ENCODE results near the gene PACS2.

The PACS2 gene

DNA sequence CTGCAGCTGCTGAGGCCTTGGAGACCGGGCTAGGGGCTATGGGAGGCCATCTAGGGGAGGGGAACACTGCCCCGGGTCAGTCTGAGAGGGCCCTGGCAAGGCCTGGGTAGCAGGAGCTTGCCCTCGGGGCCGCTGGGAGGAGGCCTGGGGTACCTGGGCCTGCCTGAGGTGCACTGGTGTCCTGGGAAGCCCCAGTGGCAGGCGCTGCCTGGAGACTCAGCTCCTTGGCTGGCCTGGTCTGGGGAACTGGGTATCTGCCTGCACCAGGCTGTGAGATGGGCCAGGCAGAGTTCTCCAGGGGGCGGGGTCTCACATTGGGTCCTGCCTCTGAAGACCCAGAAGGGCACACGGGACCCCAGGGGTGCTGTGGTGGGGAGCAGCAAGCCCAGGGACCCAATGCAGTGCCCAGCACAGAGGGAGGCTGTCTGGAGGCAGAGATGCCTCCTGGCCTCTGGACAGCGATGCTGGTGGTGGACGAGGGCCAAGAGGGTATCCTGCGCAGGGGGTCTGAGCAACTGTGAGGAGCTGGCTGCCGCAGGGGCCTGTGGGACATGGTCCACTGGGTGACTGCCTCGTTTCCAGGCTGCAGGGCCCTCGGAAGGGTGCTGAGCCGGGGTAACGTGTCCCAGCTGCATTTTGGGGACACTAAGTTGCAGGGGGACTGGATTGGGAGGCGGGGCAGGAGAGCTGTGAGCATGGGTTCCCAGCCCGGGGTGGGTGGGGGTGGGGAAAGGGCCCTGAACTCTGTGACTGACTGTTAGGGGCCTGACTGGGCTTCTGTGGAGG, 97.6 kb downstream of the PACS2 start:
- TF ChIP-seq, protein P1, sequence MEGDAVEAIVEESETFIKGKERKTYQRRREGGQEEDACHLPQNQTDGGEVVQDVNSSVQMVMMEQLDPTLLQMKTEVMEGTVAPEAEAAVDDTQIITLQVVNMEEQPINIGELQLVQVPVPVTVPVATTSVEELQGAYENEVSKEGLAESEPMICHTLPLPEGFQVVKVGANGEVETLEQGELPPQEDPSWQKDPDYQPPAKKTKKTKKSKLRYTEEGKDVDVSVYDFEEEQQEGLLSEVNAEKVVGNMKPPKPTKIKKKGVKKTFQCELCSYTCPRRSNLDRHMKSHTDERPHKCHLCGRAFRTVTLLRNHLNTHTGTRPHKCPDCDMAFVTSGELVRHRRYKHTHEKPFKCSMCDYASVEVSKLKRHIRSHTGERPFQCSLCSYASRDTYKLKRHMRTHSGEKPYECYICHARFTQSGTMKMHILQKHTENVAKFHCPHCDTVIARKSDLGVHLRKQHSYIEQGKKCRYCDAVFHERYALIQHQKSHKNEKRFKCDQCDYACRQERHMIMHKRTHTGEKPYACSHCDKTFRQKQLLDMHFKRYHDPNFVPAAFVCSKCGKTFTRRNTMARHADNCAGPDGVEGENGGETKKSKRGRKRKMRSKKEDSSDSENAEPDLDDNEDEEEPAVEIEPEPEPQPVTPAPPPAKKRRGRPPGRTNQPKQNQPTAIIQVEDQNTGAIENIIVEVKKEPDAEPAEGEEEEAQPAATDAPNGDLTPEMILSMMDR (IDR thresholded peaks at IDR 0.05; ENCODE audit: insufficient read depth, low read length): no peak
- TF ChIP-seq, protein P2, sequence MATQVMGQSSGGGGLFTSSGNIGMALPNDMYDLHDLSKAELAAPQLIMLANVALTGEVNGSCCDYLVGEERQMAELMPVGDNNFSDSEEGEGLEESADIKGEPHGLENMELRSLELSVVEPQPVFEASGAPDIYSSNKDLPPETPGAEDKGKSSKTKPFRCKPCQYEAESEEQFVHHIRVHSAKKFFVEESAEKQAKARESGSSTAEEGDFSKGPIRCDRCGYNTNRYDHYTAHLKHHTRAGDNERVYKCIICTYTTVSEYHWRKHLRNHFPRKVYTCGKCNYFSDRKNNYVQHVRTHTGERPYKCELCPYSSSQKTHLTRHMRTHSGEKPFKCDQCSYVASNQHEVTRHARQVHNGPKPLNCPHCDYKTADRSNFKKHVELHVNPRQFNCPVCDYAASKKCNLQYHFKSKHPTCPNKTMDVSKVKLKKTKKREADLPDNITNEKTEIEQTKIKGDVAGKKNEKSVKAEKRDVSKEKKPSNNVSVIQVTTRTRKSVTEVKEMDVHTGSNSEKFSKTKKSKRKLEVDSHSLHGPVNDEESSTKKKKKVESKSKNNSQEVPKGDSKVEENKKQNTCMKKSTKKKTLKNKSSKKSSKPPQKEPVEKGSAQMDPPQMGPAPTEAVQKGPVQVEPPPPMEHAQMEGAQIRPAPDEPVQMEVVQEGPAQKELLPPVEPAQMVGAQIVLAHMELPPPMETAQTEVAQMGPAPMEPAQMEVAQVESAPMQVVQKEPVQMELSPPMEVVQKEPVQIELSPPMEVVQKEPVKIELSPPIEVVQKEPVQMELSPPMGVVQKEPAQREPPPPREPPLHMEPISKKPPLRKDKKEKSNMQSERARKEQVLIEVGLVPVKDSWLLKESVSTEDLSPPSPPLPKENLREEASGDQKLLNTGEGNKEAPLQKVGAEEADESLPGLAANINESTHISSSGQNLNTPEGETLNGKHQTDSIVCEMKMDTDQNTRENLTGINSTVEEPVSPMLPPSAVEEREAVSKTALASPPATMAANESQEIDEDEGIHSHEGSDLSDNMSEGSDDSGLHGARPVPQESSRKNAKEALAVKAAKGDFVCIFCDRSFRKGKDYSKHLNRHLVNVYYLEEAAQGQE (IDR thresholded peaks at IDR 0.05; ENCODE audit: insufficient replicate concordance, low read depth): no peak
- no peak for TF ChIP-seq SPI1 (IDR thresholded peaks at IDR 0.05; ENCODE audit: borderline replicate concordance, low read depth)
- no peak for TF ChIP-seq GABPA (IDR thresholded peaks at IDR 0.05; ENCODE audit: low read depth)
- no peak for TF ChIP-seq POLR2AphosphoS5 (IDR thresholded peaks at IDR 0.05; ENCODE audit: low read depth)
- H3K27me3 ChIP-seq (ENCODE audit: insufficient read depth, poor library complexity, severe bottlenecking): peaks cover 12% of the 10 kb centered on the region
- H3K4me3 ChIP-seq (replicated peaks; ENCODE audit: insufficient read depth, low read length): no peak overlapping the region
- H3K27ac ChIP-seq (replicated peaks): no peak overlapping the region
- no peak for DNase-seq (ENCODE audit: low read depth in 1 of 2, low spot score in 1 of 2)

DNA sequence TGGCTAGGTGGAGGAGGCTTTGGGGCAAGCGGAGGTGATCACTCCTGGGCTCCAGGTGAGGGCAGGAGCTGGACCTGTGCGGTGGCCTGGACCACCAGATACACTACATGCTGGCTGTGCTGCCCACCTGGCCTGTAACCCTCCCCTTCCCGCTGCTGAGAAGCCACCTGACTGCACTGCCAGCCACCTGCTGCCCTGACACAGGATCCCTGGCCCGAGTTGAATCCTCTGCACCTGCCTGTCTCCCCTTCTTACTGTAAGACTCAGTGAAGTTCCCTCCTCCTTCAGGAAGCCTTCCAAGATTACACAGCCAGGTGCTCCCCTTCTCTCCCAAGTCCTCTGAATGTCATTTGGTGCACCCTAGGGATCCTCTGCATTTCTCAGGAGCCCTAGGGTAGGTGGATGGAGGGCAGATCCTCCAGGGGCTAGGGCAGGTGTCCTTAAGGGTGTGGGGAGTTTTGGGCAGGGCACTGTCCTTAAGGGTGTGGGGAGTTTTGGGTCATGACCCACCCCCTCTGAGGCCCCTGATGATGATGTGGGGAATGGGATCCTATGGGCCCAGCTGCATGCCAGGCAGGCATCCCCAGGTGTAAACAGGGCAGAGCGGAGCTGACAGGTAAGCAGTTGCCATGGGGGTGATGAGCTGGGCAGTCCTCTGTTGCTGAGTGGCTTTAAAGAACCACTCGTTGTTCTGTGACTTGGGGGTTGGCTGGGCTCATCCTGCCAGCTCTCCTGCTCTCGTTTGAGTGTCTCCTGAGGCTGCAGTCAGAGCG, 98.4 kb downstream of the PACS2 start:
- H3K4me3 ChIP-seq (replicated peaks; ENCODE audit: insufficient read depth, low read length): no peak overlapping the region
- DNase-seq (ENCODE audit: low read depth in 1 of 2, low spot score in 1 of 2): no peak
- TF ChIP-seq SPI1 (IDR thresholded peaks at IDR 0.05; ENCODE audit: borderline replicate concordance, low read depth): no peak
- H3K27ac ChIP-seq (replicated peaks): no peak overlapping the region
- H3K27me3 ChIP-seq (ENCODE audit: insufficient read depth, poor library complexity, severe bottlenecking): peaks cover 12% of the 10 kb centered on the region

DNA sequence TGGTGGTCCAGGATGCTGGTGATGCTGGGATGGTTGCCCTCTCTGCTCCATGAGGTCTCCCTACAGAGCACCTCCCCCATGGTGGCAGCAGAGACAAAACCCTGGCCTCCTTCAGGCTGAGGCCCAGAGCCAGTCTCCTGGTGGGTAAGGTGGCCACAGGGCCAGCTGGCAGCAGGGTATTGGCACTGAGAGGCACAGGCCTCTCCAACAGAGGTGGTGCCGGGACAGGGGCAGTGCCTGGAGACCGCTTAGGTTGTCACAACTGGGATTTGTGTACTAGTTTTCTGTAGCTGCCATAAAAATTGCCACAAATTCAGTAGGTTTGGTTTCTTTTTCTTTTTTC, 99.0 kb downstream of the PACS2 start:
- H3K27me3 ChIP-seq (ENCODE audit: insufficient read depth, poor library complexity, severe bottlenecking): peaks cover 12% of the 10 kb centered on the region
- H3K4me3 ChIP-seq (replicated peaks; ENCODE audit: insufficient read depth, low read length): no peak overlapping the region
- TF ChIP-seq SPI1 (IDR thresholded peaks at IDR 0.05; ENCODE audit: borderline replicate concordance, low read depth): no peak
- TF ChIP-seq GABPA (IDR thresholded peaks at IDR 0.05; ENCODE audit: low read depth): no peak
- TF ChIP-seq POLR2AphosphoS5 (IDR thresholded peaks at IDR 0.05; ENCODE audit: low read depth): no peak
- TF ChIP-seq, protein P1 (IDR thresholded peaks at IDR 0.05; ENCODE audit: insufficient read depth, low read length): no peak
- TF ChIP-seq, protein P2 (IDR thresholded peaks at IDR 0.05; ENCODE audit: insufficient replicate concordance, low read depth): no peak
- H3K27ac ChIP-seq (replicated peaks): no peak overlapping the region
- DNase-seq (ENCODE audit: low read depth in 1 of 2, low spot score in 1 of 2): no peak

Data from HL-60 (cell line).